Anterior cingulate cortex (tissue), 58 donors: ENCODE measurements around the gene PDZD4.

Source experiments
- DNase-seq, 58 donors: peaks; one replicate each; lab custom pipeline; 2025; lab: John Stamatoyannopoulos, UW

The PDZD4 gene

DNA sequence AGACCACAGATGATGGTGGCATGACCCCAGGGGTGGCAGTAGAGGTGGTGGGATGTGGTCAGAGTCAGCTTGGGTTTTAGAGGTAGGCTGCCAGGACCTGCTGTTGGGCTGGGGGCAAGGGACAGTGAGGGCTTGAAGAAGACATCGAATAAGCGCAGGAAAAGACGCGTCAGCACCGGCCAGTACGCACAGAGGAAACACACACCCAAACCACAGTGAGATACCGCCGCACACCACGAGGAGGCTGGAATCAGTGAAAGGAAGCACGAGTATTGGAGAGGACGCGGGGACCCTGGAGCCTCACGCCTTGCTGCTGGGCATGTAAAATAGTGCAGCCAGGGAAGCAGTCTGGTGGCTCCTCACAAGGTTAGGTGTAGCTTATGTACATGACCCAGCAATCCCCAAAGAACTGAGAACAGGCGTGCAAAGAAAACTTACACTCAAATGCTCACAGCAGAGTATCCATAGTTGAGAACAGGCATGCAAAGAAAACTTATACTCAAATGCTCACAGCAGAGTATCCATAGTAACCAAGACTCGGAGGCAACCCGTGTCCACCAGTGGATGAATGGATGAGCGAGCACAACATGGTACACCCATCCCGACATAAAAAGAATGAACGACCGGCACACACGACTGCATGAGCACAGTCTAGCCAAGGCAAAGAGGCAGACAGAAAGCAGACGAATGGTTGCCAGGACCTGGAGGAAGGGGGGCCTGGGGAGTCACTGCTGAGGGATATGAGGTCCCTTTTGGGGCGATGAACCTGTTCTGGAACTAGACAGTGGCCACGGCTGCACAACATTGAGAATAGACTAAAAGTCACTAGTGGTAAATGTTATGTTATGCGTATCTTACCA lies 13.3 kb downstream of the PDZD4 start:
- no peak for DNase-seq

DNA sequence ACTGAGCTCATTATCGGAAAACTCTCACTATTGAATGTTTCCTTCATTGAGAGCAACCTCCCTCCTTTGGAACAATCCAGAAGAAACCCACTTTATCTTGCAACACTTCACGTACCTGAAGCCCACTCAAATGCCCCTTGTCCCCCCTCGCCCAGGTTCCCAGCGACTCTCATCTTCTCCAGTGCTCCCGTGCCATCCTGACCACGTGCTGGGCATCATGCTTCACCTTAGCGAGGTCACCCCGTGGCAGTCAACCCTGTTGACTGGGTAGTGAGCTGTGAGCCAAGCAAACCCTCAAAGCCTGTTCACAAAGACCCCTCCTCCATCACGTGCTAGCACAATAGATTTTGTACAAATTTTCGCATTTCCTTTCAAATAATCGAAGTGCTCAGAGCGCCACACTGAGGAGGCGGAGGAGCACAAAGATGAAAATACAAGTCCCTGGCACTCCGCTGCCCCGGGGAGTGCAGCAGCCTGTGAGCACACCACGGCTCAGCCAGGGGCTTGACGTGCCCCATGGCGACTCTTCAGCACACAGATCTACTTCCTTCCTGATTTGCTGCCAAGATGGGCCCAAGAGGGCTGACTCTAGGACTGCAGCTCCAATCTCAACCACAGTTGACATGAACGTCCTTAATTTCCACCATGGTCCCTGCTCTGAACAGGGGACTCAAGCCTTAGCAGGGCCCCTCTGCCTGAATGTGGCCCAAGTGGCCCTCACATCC lies 15.6 kb downstream of the PDZD4 start:
- no peak for DNase-seq

DNA sequence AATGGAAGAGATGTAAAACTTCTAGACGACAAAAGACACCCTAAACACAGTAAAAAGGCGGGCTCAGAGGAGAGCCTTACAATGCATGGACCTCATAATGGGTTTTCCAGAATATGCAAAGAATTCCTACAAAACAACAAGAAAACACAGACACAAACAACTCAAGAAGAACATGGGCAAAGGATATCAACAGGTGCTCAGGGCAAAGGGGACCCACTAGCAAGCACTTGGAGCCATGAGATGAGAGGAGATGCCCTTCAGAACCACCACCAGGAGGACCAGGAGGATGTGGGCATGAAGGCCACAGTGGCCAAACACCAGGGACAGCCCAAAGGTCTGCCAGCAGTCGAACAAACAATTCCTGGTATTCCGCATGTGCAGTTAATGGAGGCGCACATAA lies 17.2 kb downstream of the PDZD4 start:
- DNase-seq: no peak

- peak in 1 of 58 donors; percentile 17 for DNase-seq
Observed at GRCh38 chrX:153812220-153812619, 18.1 kb downstream of the PDZD4 start.

DNA sequence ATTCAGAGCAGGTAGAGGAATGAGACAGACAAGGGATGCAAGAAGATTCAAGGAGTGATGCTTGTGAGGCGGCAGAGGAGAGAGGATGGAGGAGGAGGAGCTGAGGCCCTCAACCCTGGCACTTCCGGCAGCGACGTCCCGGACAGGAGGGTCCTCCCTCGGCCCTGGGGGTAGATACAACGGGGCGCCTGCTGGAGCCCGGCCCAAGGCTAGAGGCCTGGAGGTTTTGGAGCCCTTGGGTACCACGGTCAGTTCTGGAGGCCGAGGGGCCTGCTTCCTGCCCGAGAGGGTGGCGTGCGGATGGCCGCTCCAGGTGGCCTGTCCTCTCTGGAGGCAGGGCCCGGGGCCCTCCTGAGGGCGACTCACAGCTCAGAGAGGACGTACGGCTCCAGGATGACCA lies 22.4 kb downstream of the PDZD4 start:
- no peak for DNase-seq

- no peak for DNase-seq
Observed at GRCh38 chrX:153806999-153807575, 23.3 kb downstream of the PDZD4 start.

- DNase-seq: no peak
Observed at GRCh38 chrX:153805436-153805835, 24.9 kb downstream of the PDZD4 start.

DNA sequence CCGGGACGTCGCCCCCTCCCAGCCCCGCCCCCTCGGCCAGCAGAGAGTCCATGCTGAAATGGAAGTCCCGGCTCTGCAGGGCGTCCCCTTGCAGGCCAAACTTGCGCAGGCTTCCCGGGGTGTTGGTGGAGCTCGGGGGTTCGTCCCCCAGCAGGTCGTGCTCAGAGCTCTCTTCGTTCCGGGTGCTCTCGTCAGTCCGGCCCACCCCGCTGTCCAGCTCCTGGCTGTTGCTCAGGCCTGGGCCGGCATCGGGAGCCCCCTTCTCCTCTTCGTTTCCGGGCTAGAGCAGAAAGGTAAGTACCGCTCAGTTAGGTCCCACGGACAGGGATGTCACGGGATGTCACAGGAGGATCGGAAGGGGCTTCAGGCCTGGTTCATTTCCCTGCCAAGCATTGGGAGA lies 25.7 kb downstream of the PDZD4 start:
- no peak for DNase-seq

- DNase-seq: no peak
Observed at GRCh38 chrX:153804100-153804595, 26.2 kb downstream of the PDZD4 start.

GRCh38 chrX:153803211-153804099 lies 26.9 kb downstream of the PDZD4 start:
- no peak for DNase-seq

DNA sequence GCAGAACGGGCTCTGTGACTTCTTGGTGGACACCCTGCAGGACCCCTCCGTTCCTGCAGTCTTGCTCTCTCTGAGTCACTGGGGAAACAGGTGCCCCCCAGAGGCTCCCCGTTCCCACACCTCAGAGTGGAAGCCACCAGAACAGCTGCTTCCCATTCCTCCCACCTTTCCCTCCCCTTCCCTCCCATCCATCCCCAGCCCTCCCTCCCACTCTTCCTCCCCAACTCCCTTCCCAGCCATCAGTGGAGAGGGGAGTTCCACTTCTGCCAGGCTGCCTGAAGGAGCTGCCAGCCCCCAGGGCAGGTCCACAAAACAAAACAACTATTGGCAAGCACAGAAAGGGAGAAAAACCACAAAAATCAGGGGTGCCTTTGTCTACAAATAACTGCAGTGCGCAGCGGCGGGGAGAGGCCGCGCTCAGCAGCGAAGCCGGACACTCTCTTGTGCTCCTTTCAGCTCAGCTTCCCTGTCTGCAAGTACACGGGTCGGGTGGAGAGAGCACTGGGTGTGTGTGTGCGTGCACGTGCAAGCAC lies 27.8 kb downstream of the PDZD4 start:
- no peak for DNase-seq

DNA sequence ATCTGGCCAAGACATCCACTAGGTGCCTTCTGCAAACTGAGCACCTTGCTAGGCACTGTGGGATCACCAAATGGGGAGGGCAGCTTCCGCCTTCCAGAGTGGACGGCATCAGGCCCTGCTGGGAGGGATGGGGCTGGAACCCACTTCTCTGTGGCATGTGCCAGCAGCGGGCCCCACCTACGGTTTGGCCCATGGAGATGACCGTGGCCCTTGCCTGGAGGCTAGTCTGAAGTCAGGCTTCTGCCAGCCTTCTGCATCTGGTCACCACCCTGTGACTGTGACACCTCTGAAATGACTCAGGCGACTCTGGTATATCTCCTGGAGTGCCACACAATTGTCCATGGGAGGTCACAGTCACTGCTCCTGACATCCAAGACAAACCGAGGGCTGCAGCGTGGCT lies 28.7 kb downstream of the PDZD4 start:
- DNase-seq: no peak

DNA sequence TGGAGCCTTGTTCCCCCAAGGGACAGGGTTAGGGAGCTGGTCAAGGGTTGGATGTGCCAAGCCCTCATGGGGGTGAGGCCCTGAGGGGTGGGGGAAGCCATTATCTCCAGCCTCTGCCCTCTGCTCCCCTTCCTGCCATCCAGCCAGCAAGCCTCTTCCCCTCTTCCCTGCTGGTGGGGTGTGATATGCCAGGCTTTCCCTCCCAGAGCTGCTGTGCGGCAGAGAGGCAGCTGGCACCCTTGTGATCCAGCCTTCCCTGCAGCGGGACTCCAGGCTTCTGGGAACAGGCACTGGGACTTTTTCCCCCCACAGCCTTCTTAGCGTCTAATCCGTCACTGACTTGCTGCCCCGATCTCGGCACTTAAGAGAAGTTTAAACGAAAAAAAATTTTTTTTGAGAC lies 29.6 kb downstream of the PDZD4 start:
- DNase-seq: no peak

DNA sequence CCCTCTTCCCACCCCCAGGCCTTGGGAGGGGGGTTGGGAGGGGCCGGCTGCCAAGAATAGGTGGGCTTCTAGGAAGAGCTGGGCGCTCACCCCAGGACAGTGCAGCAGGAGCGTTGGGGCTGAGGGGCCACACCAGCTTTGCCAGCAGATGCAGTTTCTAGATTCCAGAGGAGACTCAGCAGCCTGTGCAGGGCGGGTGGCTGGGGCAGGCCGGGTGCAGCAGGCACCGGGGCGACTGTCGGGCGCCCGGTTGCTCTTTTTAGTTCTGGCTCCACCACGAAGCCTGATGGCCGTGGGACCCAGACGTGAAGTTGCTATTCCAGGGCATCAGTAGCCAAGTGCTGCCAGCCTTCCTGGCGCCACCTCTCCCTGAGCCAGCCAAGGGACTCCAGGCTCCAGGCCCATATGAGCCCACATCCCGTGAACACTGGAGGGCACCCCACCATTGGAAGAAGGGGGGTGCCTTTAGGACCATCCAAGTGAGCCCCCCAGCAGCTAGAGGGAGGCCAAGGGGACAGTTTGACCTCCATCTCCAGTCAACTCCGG lies 30.1 kb downstream of the PDZD4 start:
- peak in 13 of 58 donors; percentile 2 to 63 (median 24) for DNase-seq

DNA sequence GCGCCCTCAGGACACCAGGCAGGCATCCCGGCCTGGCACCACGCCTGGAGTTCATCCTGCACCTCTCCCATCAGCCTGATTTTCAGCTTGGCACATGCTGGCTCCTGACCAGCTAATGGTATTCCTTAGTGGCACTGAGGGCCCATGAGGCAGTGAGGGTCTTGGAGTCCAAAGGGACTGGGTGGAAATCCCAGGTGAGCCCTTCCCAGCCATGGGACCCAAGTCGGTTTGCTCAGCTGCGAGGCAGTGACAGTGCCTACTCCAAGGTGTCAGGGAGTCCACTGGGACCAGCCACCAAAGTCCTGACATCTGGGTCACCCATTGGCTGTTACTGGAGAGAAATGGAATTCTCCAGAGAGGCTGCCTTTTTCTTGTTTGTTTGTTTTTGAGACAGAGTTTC lies 31.0 kb downstream of the PDZD4 start:
- no peak for DNase-seq

GRCh38 chrX:153797415-153798015 lies 32.8 kb downstream of the PDZD4 start:
- DNase-seq: no peak

GRCh38 chrX:153794897-153795816 lies 35.2 kb downstream of the PDZD4 start:
- peak in 1 of 58 donors; percentile 38 for DNase-seq
